Endothelial cell of umbilical vein (primary cell): ENCODE results near the gene PRRX1. TPM values are rescaled to one million over a fixed set of nuclear protein-coding genes. Genes with fewer than 3 reads are reported as not detected.

Source experiments
- BruUV-seq: library from RNA; stranded (reverse); fragments of 400-500 nt; replicated peaks from 2 replicates; lab custom pipeline; 2021; lab: Mats Ljungman, UMichigan
- CTCF ChIA-PET: fragments of 300-600, 350-600 bp; sonication (Branson Sonifier 250); formaldehyde crosslinking; loops from one replicate; lab custom pipeline; 2021; ENCODE audit warnings: antibody characterized with exemption, inconsistent platforms; lab: Charles Lee
- POLR2A ChIA-PET: fragments of 300-600, 350-600 bp; sonication (Branson Sonifier 250); formaldehyde crosslinking; loops from one replicate; lab custom pipeline; 2021; ENCODE audit warnings: antibody characterized with exemption, inconsistent platforms; lab: Charles Lee
- DNase-seq: peaks from one replicate; pipeline ENCODE4 v3.0.0-alpha.2; 2011; ENCODE audit warnings: low read depth, low spot score
- FAIRE-seq: peaks from 2 replicates; lab custom pipeline; 2011; peaks lifted over from hg19 to GRCh38; lab: Jason Lieb, UNC
- H2AFZ ChIP-seq: 2 replicates; pipeline ENCODE4 v1.6.0; 2012; ENCODE audit warnings: low read depth, low read length, control low read depth, inconsistent platforms
- H3K27ac ChIP-seq: 2 replicates; pipeline ENCODE4 v1.5.1; 2011; ENCODE audit warnings: low read depth, mild to moderate bottlenecking, control low read depth, low read length, moderate library complexity; ENCODE audit not compliant: insufficient read depth
- H3K27me3 ChIP-seq, 2 experiments: 2 replicates each; pipeline versions ENCODE4 v1.6.0 to v1.6.1; 2011; ENCODE audit warnings: low read length in 2 of 2, mixed read lengths in 1 of 2; ENCODE audit not compliant: control insufficient read depth in 2 of 2, insufficient read depth in 2 of 2
- H3K36me3 ChIP-seq, 2 experiments: 2 replicates in 1 of 2; 3 replicates in 1 of 2; pipeline ENCODE4 v1.5.1; 2011; ENCODE audit warnings: low read length in 2 of 2, mild to moderate bottlenecking in 1 of 2, moderate library complexity in 1 of 2; ENCODE audit not compliant: control insufficient read depth in 2 of 2, insufficient read depth in 2 of 2; ENCODE audit errors: extremely low read depth in 1 of 2
- H3K4me1 ChIP-seq: 3 replicates; pipeline ENCODE4 v1.5.1; 2011; ENCODE audit warnings: mild to moderate bottlenecking, low read length; ENCODE audit not compliant: control insufficient read depth, insufficient read depth; ENCODE audit errors: extremely low read depth
- H3K4me2 ChIP-seq: 2 replicates; pipeline ENCODE4 v1.6.1; 2011; ENCODE audit warnings: low read length, control low read depth, mixed read lengths; ENCODE audit not compliant: insufficient read depth
- H3K4me3 ChIP-seq, 3 experiments: fragments of 200-600 bp in 1 of 3; sonication (generic), shearing (Covaris generic) in 1 of 3; replicated peaks in 1 of 3; 2 replicates each; pipeline ENCODE4 v1.5.1; 2011 to 2016; ENCODE audit warnings: control low read depth in 3 of 3, low read length in 3 of 3, mild to moderate bottlenecking in 2 of 3, inconsistent platforms in 1 of 3, low read depth in 1 of 3, moderate library complexity in 1 of 3; ENCODE audit not compliant: insufficient read depth in 1 of 3
- H3K79me2 ChIP-seq: 2 replicates; pipeline ENCODE4 v1.6.0; 2012; ENCODE audit warnings: low read length, inconsistent platforms; ENCODE audit not compliant: control insufficient read depth, insufficient read depth
- H3K9ac ChIP-seq: replicated peaks from 2 replicates; pipeline ENCODE3; 2011; ENCODE audit warnings: low read length, control low read depth; ENCODE audit not compliant: insufficient read depth; ENCODE audit errors: extremely low read depth
- H3K9me1 ChIP-seq: replicated peaks from 3 replicates; pipeline ENCODE4 v1.6.0; 2011; ENCODE audit warnings: mild to moderate bottlenecking, low read length; ENCODE audit not compliant: control insufficient read depth, insufficient read depth; ENCODE audit errors: extremely low read depth
- H3K9me3 ChIP-seq: replicated peaks from 2 replicates; pipeline ENCODE4 v1.5.1; 2012; ENCODE audit warnings: low read length, inconsistent platforms; ENCODE audit not compliant: control insufficient read depth, insufficient read depth
- H4K20me1 ChIP-seq: replicated peaks from 2 replicates; pipeline ENCODE3; 2011; ENCODE audit warnings: mild to moderate bottlenecking, low read length; ENCODE audit not compliant: control insufficient read depth, insufficient read depth; ENCODE audit errors: extremely low read depth
- EZH2 ChIP-seq: IDR thresholded peaks from 2 replicates; pipeline ENCODE4 v1.6.1; 2012; ENCODE audit warnings: borderline replicate concordance, low read depth, mild to moderate bottlenecking, moderate library complexity, low read length, inconsistent platforms; ENCODE audit not compliant: severe bottlenecking
- FOS ChIP-seq: IDR thresholded peaks from 2 replicates; pipeline ENCODE4 v1.6.1; 2011; ENCODE audit warnings: mild to moderate bottlenecking, low read length, moderate library complexity, borderline replicate concordance; ENCODE audit not compliant: insufficient read depth
- MYC ChIP-seq: IDR thresholded peaks from one replicate; pipeline ENCODE4 v1.6.1; 2011; ENCODE audit warnings: mild to moderate bottlenecking, low read depth, low read length
- POLR2AphosphoS5 ChIP-seq: IDR thresholded peaks from 2 replicates; pipeline ENCODE4 v1.6.1; 2012; ENCODE audit warnings: low read depth, mild to moderate bottlenecking, control low read depth, low read length, moderate library complexity; ENCODE audit not compliant: insufficient read depth
- dilution Hi-C: fragments of 300-500 bp; cut with MboI; formaldehyde crosslinking; loops from one replicate; pipeline ENCODE4 v1.15.0; 2019; ENCODE audit warnings: low sequenced_read_pairs; ENCODE audit not compliant: extremely low pct_ligation_motif_present
- intact Hi-C: fragments of 100-400 bp; cut with micrococcal nuclease; formaldehyde crosslinking; loops from one replicate; pipeline ENCODE4 v1.10.0; 2022
- polyA plus RNA-seq, 4 experiments: library from polyadenylated mRNA; depleted of rRNA in 3 of 4; stranded (reverse) in 3 of 4; unstranded in 1 of 4; fragments of >200 nt; gene quantifications; 2 replicates each; pipeline versions ENCODE4 v1.2.1 to v1.2.3, GENCODE V29; 2011 to 2012; ENCODE audit warnings: missing spikeins in 1 of 4
- total RNA-seq: library from RNA; stranded (reverse); gene quantifications from 2 replicates; pipeline ENCODE4 v1.2.3, GENCODE V29; 2021
- TF ChIP-seq, protein P1 (sequence below), 2 donors: IDR thresholded peaks; 1 replicate in 1 of 2; 2 replicates in 1 of 2; pipeline ENCODE4 v1.5.1; 2011; ENCODE audit warnings: low read length in 2 of 2, mild to moderate bottlenecking in 2 of 2, moderate library complexity in 2 of 2, control low read depth in 1 of 2, inconsistent platforms in 1 of 2, low read depth in 1 of 2; ENCODE audit not compliant: insufficient read depth in 1 of 2; ENCODE audit errors: extremely low read depth in 1 of 2

Gene PRRX1
- total and polyA plus RNA-seq, 2 donors (not counting 3 experiments of a cell fraction or from before 2014, with no cell fraction given): 0.03 TPM; not detected in 1

DNA sequence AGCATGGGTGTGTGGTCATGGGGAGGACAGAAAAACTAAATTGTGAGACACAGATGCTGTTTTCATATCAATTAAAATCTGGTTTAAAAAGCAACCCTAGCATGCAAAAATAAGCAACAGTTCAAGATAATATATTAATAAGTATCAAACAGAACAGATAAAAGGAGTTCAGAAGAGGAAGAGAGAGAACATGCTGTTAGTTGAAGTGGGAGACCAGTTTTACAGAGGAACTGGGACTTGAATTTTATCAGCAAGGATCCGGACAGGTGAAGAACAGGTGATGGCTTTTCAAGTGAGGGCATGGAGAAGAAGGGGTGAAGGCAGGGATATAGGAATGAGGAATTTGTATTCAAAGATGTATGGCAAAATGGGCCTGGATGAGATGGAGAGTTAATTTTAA, 75.9 kb downstream of the PRRX1 start:
- intact Hi-C loops: no loop called here

DNA sequence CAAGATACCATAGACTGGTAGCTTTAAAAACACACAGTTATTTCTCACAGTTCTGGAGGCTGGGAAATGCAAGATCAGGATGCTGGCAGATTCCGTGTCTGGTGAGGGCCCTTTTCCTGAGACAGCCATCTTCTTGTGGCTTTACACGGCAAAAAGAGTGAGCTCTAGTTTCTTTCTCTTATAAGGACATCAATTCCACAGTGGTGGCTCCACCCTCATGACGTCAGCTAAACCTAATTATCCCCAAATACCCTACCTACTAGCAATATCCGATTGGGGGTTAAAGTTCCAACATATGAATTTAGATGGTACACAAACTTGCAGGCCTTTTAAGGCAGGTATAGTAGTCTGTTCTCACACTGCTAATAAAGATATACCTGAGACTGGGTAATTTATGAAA, 77.7 kb downstream of the PRRX1 start:
- dilution Hi-C loops: no loop called here
- CTCF ChIA-PET: interaction anchor here (1.2 to 1.9 kb wide), 2 partner anchors 10 to 52 kb away, joined by 3 to 7 read pairs; no protein-coding TSS in a partner anchor
- H3K79me2 ChIP-seq: no peaks in the 10 kb centered on the region
- no peak overlapping the region for H3K27ac ChIP-seq
- no peaks in the 10 kb centered on the region for H3K4me1 ChIP-seq
- POLR2A ChIA-PET: no interaction called here
- no TSS peak for BruUV-seq
- H2AFZ ChIP-seq: no peak overlapping the region
- H4K20me1 ChIP-seq: no peaks in the 10 kb centered on the region
- DNase-seq (no peak), FAIRE-seq (no peak)
- H3K9me1 ChIP-seq: no peaks in the 10 kb centered on the region
- no peak overlapping the region for H3K4me3 ChIP-seq
- no peak overlapping the region for H3K4me2 ChIP-seq
- intact Hi-C loops: no loop called here
- no peak overlapping the region for H3K9ac ChIP-seq
- TF ChIP-seq MYC: no peak
- no peak for TF ChIP-seq EZH2
- no peaks in the 10 kb centered on the region for H3K9me3 ChIP-seq
- H3K36me3 ChIP-seq: no peaks in the 10 kb centered on the region
- no peaks in the 10 kb centered on the region for H3K27me3 ChIP-seq

More for the DNA sequence above, 75.9 kb downstream of the PRRX1 start:
- no peaks in the 10 kb centered on the region for H3K79me2 ChIP-seq
- BruUV-seq: no TSS peak
- POLR2A ChIA-PET: no interaction called here
- no peaks in the 10 kb centered on the region for H3K9me3 ChIP-seq
- no peaks in the 10 kb centered on the region for H3K36me3 ChIP-seq
- no peak overlapping the region for H3K4me2 ChIP-seq
- no peak overlapping the region for H3K27ac ChIP-seq
- CTCF ChIA-PET: no interaction called here
- no peak for DNase-seq
- H3K9me1 ChIP-seq: no peaks in the 10 kb centered on the region
- no peaks in the 10 kb centered on the region for H3K4me1 ChIP-seq
- H3K27me3 ChIP-seq: no peaks in the 10 kb centered on the region
- FAIRE-seq: no peak
- H3K4me3 ChIP-seq: no peak overlapping the region
- no peaks in the 10 kb centered on the region for H4K20me1 ChIP-seq
- dilution Hi-C loops: no loop called here
- no peak for TF ChIP-seq MYC
- TF ChIP-seq, protein P1, sequence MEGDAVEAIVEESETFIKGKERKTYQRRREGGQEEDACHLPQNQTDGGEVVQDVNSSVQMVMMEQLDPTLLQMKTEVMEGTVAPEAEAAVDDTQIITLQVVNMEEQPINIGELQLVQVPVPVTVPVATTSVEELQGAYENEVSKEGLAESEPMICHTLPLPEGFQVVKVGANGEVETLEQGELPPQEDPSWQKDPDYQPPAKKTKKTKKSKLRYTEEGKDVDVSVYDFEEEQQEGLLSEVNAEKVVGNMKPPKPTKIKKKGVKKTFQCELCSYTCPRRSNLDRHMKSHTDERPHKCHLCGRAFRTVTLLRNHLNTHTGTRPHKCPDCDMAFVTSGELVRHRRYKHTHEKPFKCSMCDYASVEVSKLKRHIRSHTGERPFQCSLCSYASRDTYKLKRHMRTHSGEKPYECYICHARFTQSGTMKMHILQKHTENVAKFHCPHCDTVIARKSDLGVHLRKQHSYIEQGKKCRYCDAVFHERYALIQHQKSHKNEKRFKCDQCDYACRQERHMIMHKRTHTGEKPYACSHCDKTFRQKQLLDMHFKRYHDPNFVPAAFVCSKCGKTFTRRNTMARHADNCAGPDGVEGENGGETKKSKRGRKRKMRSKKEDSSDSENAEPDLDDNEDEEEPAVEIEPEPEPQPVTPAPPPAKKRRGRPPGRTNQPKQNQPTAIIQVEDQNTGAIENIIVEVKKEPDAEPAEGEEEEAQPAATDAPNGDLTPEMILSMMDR (IDR thresholded peaks at IDR 0.05; ENCODE audit: extremely low read depth in 1 of 2, insufficient read depth in 1 of 2, low read depth in 1 of 2, low read length in 2 of 2): no peak
- TF ChIP-seq POLR2AphosphoS5: no peak
- no peak for TF ChIP-seq EZH2
- no peak for TF ChIP-seq FOS
- no peak overlapping the region for H3K9ac ChIP-seq
- no peak overlapping the region for H2AFZ ChIP-seq
